Chondrocyte (in vitro differentiated cells): ENCODE data around the gene TPSB2. TPM values are rescaled to one million over a fixed set of nuclear protein-coding genes. Genes with fewer than 3 reads are reported as not detected.
"Not testable (repeated sequence)": the region's sequence is repeated elsewhere in the genome, so short reads cannot be mapped to it uniquely, and the experiment has no call there.

ENCODE experiments used
- DNase-seq: peaks from one replicate; pipeline ENCODE4 v3.0.0; 2021; ENCODE audit warnings: mixed read lengths, low spot score
- H3K27ac Mint-ChIP-seq: one replicate; pipeline ENCODE4 v1.8.0; 2021; ENCODE audit warnings: mild to moderate bottlenecking, moderate library complexity, mixed read lengths; ENCODE audit not compliant: unreplicated experiment
- H3K27me3 Mint-ChIP-seq: 2 replicates; pipeline ENCODE4 v1.8.0; 2021; ENCODE audit warnings: low read depth, mixed read lengths
- H3K36me3 Mint-ChIP-seq: 2 replicates; pipeline ENCODE4 v1.8.0; 2021; ENCODE audit warnings: low read depth, mixed read lengths
- H3K4me1 Mint-ChIP-seq: 2 replicates; pipeline ENCODE4 v1.8.0; 2021; ENCODE audit warnings: low read depth, mild to moderate bottlenecking, mixed read lengths
- H3K4me3 Mint-ChIP-seq: one replicate; pipeline ENCODE4 v1.8.0; 2021; ENCODE audit warnings: mild to moderate bottlenecking, moderate library complexity, mixed read lengths; ENCODE audit not compliant: unreplicated experiment
- H3K9me3 Mint-ChIP-seq: 2 replicates; pipeline ENCODE4 v1.8.0; 2021; ENCODE audit warnings: low read depth, mixed read lengths
- CTCF ChIP-seq: fragments of 200-600 bp; sonication (generic); IDR thresholded peaks from 2 replicates; pipeline ENCODE4 v1.5.0; 2021; ENCODE audit warnings: antibody characterized with exemption, mild to moderate bottlenecking, moderate library complexity
- total RNA-seq: library from RNA; stranded (reverse); gene quantifications from 3 replicates; pipeline ENCODE4 v1.2.1, GENCODE V29; 2021

TPSB2 gene
- total RNA-seq, 1 donor from 2014 or later = not detected

GRCh38 chr16:1204933-1205332 lies 25.1 kb downstream of the TPSB2 start:
- TF ChIP-seq CTCF = no peak
- no peak overlapping the region for H3K27ac Mint-ChIP-seq
- H3K36me3 Mint-ChIP-seq = peaks cover 22% of the 10 kb centered on the region
- no peaks in the 10 kb centered on the region for H3K4me1 Mint-ChIP-seq
- no peaks in the 10 kb centered on the region for H3K9me3 Mint-ChIP-seq
- H3K27me3 Mint-ChIP-seq = no peaks in the 10 kb centered on the region
- DNase-seq = no peak
- H3K4me3 Mint-ChIP-seq = no peak overlapping the region

- H3K4me1 Mint-ChIP-seq = no peaks in the 10 kb centered on the region
- no peak overlapping the region for H3K4me3 Mint-ChIP-seq
- DNase-seq = no peak
- H3K27me3 Mint-ChIP-seq = no peaks in the 10 kb centered on the region
- H3K36me3 Mint-ChIP-seq = peaks cover 14% of the 10 kb centered on the region
- no peak overlapping the region for H3K27ac Mint-ChIP-seq
- TF ChIP-seq CTCF = no peak
- H3K9me3 Mint-ChIP-seq = no peaks in the 10 kb centered on the region
These were observed 27.7 kb downstream of the TPSB2 start for GRCh38 chr16:1202274-1202673.

GRCh38 chr16:1201444-1201843 lies 28.5 kb downstream of the TPSB2 start:
- DNase-seq = no peak
- Mint-ChIP-seq H3K27me3 (no peaks in the 10 kb centered on the region), H3K27ac (no peak overlapping the region), H3K9me3 (no peaks in the 10 kb centered on the region), H3K4me3 (no peak overlapping the region), H3K4me1 (no peaks in the 10 kb centered on the region), H3K36me3 (peaks cover 14% of the 10 kb centered on the region)
- no peak for TF ChIP-seq CTCF

GRCh38 chr16:1200014-1200627 lies 29.9 kb downstream of the TPSB2 start:
- Mint-ChIP-seq H3K27me3 (no peaks in the 10 kb centered on the region), H3K36me3 (peaks cover 10% of the 10 kb centered on the region), H3K4me1 (no peaks in the 10 kb centered on the region), H3K4me3 (no peak overlapping the region), H3K9me3 (no peaks in the 10 kb centered on the region), H3K27ac (no peak overlapping the region)
- no peak for TF ChIP-seq CTCF
- no peak for DNase-seq

- no peak for DNase-seq
- no peak overlapping the region for H3K27ac Mint-ChIP-seq
- TF ChIP-seq CTCF = no peak
- no peak overlapping the region for H3K4me3 Mint-ChIP-seq
- H3K36me3 Mint-ChIP-seq = peaks cover 10% of the 10 kb centered on the region
- no peaks in the 10 kb centered on the region for H3K4me1 Mint-ChIP-seq
- no peaks in the 10 kb centered on the region for H3K27me3 Mint-ChIP-seq
- H3K9me3 Mint-ChIP-seq = no peaks in the 10 kb centered on the region
These were observed 30.5 kb downstream of the TPSB2 start for GRCh38 chr16:1199347-1200013.

GRCh38 chr16:1198671-1199346 lies 31.2 kb downstream of the TPSB2 start:
- H3K36me3 Mint-ChIP-seq, H3K9me3 Mint-ChIP-seq, H3K4me1 Mint-ChIP-seq, DNase-seq, H3K27ac Mint-ChIP-seq, H3K4me3 Mint-ChIP-seq, H3K27me3 Mint-ChIP-seq: not testable (repeated sequence)
